GM12878 (cell line): ENCODE measurements around the gene IFITM2. TPM values are rescaled to one million over a fixed set of nuclear protein-coding genes. Genes with fewer than 3 reads are reported as not detected.

Source experiments
- CBX3 ChIP-seq: fragments of 200-600 bp; sonication (generic); IDR thresholded peaks from 2 replicates; pipeline ENCODE4 v1.6.1; 2016; ENCODE audit warnings: low read depth, borderline replicate concordance
- CTCF ChIP-seq, 3 experiments: IDR thresholded peaks in 2 of 3; conservative IDR thresholded peaks in 1 of 3; 2 replicates each; pipeline ENCODE4 v1.5.1; 2011; ENCODE audit warnings: low read depth in 3 of 3, low read length in 3 of 3, mild to moderate bottlenecking in 3 of 3, control low read depth in 2 of 3, moderate library complexity in 2 of 3, inconsistent platforms in 1 of 3, mixed read lengths in 1 of 3; ENCODE audit not compliant: control insufficient read depth in 2 of 3, insufficient read depth in 1 of 3; ENCODE audit errors: extremely low read depth in 1 of 3
- ESRRA ChIP-seq: IDR thresholded peaks from 2 replicates; pipeline ENCODE4 v1.6.1; 2012; ENCODE audit warnings: mild to moderate bottlenecking, low read length, improper control_type of control experiment
- FOS ChIP-seq: IDR thresholded peaks from 3 replicates; pipeline ENCODE4 v1.6.1; 2011; ENCODE audit warnings: borderline replicate concordance; ENCODE audit not compliant: insufficient read length; ENCODE audit errors: extremely low read depth
- GATAD2B ChIP-seq: fragments of 450-650 bp; conservative IDR thresholded peaks from 2 replicates; pipeline ENCODE4 v1.6.1; 2017; ENCODE audit warnings: low read depth, mild to moderate bottlenecking, moderate library complexity
- IKZF2 ChIP-seq, 2 experiments: fragments of 450-650 bp; IDR thresholded peaks; 2 replicates each; pipeline ENCODE4 v1.6.1; 2017; ENCODE audit warnings: mild to moderate bottlenecking in 2 of 2, moderate library complexity in 2 of 2
- MEF2A ChIP-seq: IDR thresholded peaks from 2 replicates; pipeline ENCODE4 v1.6.1; 2011; ENCODE audit warnings: low read depth, mild to moderate bottlenecking, low read length, moderate library complexity; ENCODE audit not compliant: insufficient read depth
- MXI1 ChIP-seq: fragments of 150-350 bp; IDR thresholded peaks from 2 replicates; pipeline ENCODE4 v1.6.1; 2011; ENCODE audit warnings: low read depth, mild to moderate bottlenecking, inconsistent platforms, low read length, improper control_type of control experiment
- NRF1 ChIP-seq: conservative IDR thresholded peaks from 2 replicates; pipeline ENCODE4 v1.6.1; 2011; ENCODE audit warnings: mild to moderate bottlenecking, low read depth, low read length, improper control_type of control experiment
- PML ChIP-seq: IDR thresholded peaks from 2 replicates; pipeline ENCODE4 v1.6.1; 2012; ENCODE audit warnings: low read length, inconsistent platforms
- POLR2AphosphoS5 ChIP-seq: IDR thresholded peaks from 2 replicates; pipeline ENCODE4 v1.6.1; 2011; ENCODE audit warnings: mild to moderate bottlenecking, low read length, inconsistent platforms
- RAD51 ChIP-seq: fragments of 450-650 bp; IDR thresholded peaks from 2 replicates; pipeline ENCODE4 v1.6.1; 2016; ENCODE audit warnings: moderate library complexity, mild to moderate bottlenecking, inconsistent platforms
- RUNX3 ChIP-seq: IDR thresholded peaks from 2 replicates; pipeline ENCODE4 v1.6.1; 2012; ENCODE audit warnings: low read length, inconsistent platforms
- SIX5 ChIP-seq: IDR thresholded peaks from 2 replicates; pipeline ENCODE4 v1.6.1; 2011; ENCODE audit warnings: mild to moderate bottlenecking, low read depth, low read length, moderate library complexity; ENCODE audit not compliant: severe bottlenecking
- SMARCA5 ChIP-seq: fragments of 450-650 bp; IDR thresholded peaks from 2 replicates; pipeline ENCODE4 v1.6.1; 2017; ENCODE audit warnings: mild to moderate bottlenecking
- STAT3 ChIP-seq: IDR thresholded peaks from 2 replicates; pipeline ENCODE4 v1.6.1; 2011; ENCODE audit warnings: low read depth, low read length, improper control_type of control experiment
- SUZ12 ChIP-seq: fragments of 200-600 bp; sonication (generic); IDR thresholded peaks from one replicate; pipeline ENCODE4 v1.6.1; 2018; ENCODE audit warnings: antibody characterized with exemption, mild to moderate bottlenecking; ENCODE audit not compliant: unreplicated experiment
- TCF12 ChIP-seq: IDR thresholded peaks from 2 replicates; pipeline ENCODE4 v1.6.1; 2011; ENCODE audit warnings: low read depth, mild to moderate bottlenecking, low read length
- ZNF274 ChIP-seq: IDR thresholded peaks from one replicate; pipeline ENCODE4 v1.8.0; 2011; ENCODE audit not compliant: insufficient read length, insufficient read depth
- polyA plus RNA-seq, 11 experiments: library from polyadenylated mRNA; depleted of rRNA in 4 of 11; unstranded in 6 of 11; stranded (reverse) in 5 of 11; fragments of >200 nt; fragmentation: Nextera tagmentation in 4 of 11; fragmentation: Illumina TruSeq in 1 of 11; extraction: Ambion mirVana in 4 of 11; extraction: Trizol in 1 of 11; gene quantifications; 1 replicate in 1 of 11; 2 replicates in 10 of 11; pipeline versions ENCODE4 v1.2.1 to v1.2.3, GENCODE V29; 2011 to 2016; ENCODE audit warnings: inconsistent platforms in 2 of 11, missing spikeins in 2 of 11, low read depth in 1 of 11
- total RNA-seq, 4 experiments: library from RNA; depleted of rRNA in 3 of 4; stranded (reverse); fragments of >200 nt in 3 of 4; fragmentation: Illumina TruSeq in 1 of 4; extraction: Trizol in 1 of 4; gene quantifications; 2 replicates each; pipeline versions ENCODE4 v1.2.1 to v1.2.3, GENCODE V29; 2013 to 2021
- TF ChIP-seq, protein P1 (sequence below): fragments of 150-350 bp; IDR thresholded peaks from 2 replicates; pipeline ENCODE4 v1.6.1; 2014; ENCODE audit warnings: mild to moderate bottlenecking, low read depth, low read length
- TF ChIP-seq, protein P2 (sequence below): fragments of 450-650 bp; IDR thresholded peaks from 2 replicates; pipeline ENCODE4 v1.6.1; 2017; ENCODE audit warnings: mild to moderate bottlenecking, moderate library complexity

Gene IFITM2
- total and polyA plus RNA-seq, 10 of the 15 experiments (the other 5 are each of a cell fraction or from before 2014, with no cell fraction given), result 116 to 3,672 (median 724) TPM

GRCh38 chr11:350723-351255, 43.2 kb downstream of the IFITM2 start (continued):
- TF ChIP-seq MEF2A (no peak), TCF12 (0 out of 2 replicates have a peak, but pooled peaks have one; percentile 16), GATAD2B (no peak), SMARCA5 (no peak), NRF1 (no peak), ESRRA (no peak), PML (no peak), IKZF2 (IDR thresholded peaks at IDR 0.05) (peak; percentile 74 to 81; a peak in 2 of 4 replicates), CTCF (IDR thresholded peaks at IDR 0.05 in 2 of 3, conservative IDR thresholded peaks at IDR 0.05 in 1 of 3; ENCODE audit: control insufficient read depth in 2 of 3, extremely low read depth in 1 of 3, insufficient read depth in 1 of 3, low read depth in 3 of 3, low read length in 3 of 3) (no peak), CBX3 (no peak), RAD51 (peak; percentile 79), SUZ12 (no peak), SIX5 (no peak), ZNF274 (no peak), MXI1 (0 out of 2 replicates have a peak, but pooled peaks have one; percentile 33), RUNX3 (peak; percentile 72), POLR2AphosphoS5 (peak; percentile 42), STAT3 (no peak), FOS (no peak)
- TF ChIP-seq, protein P1, sequence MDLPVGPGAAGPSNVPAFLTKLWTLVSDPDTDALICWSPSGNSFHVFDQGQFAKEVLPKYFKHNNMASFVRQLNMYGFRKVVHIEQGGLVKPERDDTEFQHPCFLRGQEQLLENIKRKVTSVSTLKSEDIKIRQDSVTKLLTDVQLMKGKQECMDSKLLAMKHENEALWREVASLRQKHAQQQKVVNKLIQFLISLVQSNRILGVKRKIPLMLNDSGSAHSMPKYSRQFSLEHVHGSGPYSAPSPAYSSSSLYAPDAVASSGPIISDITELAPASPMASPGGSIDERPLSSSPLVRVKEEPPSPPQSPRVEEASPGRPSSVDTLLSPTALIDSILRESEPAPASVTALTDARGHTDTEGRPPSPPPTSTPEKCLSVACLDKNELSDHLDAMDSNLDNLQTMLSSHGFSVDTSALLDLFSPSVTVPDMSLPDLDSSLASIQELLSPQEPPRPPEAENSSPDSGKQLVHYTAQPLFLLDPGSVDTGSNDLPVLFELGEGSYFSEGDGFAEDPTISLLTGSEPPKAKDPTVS, result no peak
- TF ChIP-seq, protein P2, sequence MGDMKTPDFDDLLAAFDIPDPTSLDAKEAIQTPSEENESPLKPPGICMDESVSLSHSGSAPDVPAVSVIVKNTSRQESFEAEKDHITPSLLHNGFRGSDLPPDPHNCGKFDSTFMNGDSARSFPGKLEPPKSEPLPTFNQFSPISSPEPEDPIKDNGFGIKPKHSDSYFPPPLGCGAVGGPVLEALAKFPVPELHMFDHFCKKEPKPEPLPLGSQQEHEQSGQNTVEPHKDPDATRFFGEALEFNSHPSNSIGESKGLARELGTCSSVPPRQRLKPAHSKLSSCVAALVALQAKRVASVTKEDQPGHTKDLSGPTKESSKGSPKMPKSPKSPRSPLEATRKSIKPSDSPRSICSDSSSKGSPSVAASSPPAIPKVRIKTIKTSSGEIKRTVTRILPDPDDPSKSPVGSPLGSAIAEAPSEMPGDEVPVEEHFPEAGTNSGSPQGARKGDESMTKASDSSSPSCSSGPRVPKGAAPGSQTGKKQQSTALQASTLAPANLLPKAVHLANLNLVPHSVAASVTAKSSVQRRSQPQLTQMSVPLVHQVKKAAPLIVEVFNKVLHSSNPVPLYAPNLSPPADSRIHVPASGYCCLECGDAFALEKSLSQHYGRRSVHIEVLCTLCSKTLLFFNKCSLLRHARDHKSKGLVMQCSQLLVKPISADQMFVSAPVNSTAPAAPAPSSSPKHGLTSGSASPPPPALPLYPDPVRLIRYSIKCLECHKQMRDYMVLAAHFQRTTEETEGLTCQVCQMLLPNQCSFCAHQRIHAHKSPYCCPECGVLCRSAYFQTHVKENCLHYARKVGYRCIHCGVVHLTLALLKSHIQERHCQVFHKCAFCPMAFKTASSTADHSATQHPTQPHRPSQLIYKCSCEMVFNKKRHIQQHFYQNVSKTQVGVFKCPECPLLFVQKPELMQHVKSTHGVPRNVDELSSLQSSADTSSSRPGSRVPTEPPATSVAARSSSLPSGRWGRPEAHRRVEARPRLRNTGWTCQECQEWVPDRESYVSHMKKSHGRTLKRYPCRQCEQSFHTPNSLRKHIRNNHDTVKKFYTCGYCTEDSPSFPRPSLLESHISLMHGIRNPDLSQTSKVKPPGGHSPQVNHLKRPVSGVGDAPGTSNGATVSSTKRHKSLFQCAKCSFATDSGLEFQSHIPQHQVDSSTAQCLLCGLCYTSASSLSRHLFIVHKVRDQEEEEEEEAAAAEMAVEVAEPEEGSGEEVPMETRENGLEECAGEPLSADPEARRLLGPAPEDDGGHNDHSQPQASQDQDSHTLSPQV, result no peak
